HG02973 (cell line): ENCODE measurements around the gene GAB4.

ENCODE experiments used
- ATAC-seq: cut with Tn5 transposase; IDR thresholded peaks from one replicate; pipeline ENCODE4 v1.9.1; 2021; ENCODE audit warnings: moderate library complexity; ENCODE audit not compliant: unreplicated experiment

The GAB4 gene

DNA sequence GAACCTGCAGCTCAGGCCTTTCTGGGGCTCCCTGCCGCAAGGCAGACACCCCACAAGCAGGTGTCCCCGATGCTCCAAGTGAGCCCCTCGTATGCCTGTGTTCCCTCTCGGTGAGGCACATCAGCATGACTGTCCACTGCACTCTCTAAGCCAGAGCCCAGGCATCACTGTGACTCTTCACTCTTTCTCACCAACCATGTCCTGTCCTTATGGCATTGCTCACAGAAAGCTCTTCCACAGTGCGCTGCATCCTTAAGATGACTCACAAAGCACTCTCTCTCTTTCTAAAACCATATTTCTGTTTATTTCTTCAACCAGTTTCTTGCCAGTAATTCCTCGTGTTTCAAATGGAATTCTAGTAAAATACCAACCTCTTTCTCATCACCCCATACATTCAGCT, 18.1 kb downstream of the GAB4 start:
- no peak for ATAC-seq

DNA sequence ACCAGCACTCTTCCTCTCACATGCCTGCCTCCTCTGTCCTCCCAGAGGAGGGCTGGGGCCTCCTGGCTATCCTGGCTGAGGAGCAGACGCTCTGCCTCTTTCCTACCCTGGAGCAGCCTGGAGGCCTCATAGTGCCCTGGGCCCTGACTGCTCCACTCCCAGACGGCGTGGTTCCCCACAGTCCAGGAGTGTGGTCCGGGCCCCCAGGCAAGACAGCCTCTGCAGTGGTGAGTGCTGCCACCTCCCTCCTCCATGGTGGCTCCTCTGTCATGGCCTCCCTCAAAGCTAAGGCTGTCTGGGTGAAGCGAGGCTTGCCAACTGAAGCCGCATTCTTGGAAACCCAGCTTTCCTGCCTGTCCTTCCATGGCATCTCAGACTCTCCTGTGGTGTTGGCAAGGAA, 19.8 kb downstream of the GAB4 start:
- no peak for ATAC-seq

DNA sequence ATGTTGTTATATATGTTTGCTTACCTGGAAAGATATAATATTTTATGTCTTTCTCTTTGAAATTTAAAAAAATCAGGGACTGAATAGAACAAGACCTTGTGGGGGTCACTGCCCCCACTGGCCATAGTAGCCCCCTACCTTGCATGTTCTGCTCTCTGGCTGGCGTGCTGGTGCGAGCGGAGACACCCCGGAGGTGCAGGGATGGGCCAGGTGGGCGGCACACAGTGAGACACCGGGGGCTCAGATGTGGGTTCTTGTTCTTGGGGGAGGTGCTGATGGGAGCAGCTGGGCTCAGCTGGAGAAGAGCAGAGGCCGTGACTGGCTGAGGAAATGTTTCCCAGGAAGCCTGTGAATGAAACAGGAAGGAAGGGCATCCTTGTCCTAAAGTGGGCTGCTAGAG, 20.2 kb downstream of the GAB4 start:
- no peak for ATAC-seq

DNA sequence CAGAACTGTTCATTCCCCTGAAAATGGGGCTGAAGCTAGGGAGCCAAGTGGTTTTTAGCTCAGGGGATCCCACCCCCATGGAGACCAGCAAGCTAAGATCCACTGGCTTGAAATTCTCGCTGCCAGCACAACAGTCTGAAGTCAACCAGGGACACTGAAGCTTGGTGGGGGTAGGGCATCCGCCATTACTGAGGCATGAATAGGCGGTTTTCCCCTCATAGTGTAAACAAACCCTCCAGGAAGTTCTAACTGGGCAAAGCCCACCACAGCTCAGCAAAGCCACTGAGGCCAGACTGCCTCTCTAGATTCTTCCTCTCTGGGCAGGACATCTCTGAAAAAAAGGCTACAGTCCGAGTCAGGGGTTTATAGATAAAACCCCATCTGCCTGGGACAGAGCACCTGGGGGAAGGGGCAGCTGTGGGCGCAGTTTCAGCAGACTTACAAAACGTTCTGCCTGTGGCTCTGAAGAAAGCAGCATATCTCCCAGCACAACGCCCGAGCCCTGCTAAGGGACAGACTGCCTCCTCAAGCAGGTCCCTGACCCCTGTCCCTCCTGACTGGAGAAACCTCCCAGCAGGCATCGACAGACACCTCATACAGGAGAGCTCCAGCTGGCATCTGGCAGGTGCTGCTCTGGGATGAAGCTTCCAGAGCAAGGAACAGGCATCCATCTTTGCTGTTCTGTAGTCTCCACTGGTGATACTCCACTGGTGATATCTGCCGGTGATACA, 32.7 kb downstream of the GAB4 start:
- ATAC-seq = no peak

DNA sequence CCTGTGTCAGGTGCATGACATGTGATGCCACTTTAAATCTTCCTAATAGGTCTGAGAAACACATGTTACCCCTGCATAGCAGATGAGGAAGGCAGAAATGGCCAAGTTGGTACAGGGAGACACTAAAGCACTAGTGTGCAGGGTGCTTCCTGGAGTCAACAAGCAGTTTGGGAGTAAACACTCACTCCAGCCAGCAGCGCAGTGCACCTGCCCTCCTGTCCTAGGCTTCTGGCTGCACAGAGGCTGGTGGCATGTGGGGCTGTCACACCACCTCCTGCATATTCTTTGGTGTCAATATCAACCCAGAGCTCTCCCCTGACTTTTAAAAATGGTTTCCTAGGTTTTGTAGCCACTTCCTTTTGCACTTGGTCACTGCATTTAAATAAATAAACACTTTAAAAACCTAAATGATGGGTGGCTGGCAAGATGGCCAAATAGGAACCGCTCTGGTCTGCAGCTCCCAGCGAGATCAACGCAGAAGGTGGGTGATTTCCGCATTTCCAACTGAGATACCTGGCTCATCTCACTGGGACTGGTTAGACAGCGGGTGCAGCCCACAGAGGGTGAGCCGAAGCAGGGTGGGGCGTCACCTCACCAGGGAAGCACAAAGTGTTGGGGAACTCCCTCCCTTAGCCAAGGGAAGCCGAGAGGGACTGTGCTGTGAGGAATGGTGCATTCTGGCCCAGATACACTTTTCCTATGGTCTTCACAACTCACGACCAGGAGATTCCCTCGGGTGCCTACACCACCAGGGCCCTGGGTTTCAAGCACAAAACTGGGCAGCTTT, 33.5 kb downstream of the GAB4 start:
- no peak for ATAC-seq

DNA sequence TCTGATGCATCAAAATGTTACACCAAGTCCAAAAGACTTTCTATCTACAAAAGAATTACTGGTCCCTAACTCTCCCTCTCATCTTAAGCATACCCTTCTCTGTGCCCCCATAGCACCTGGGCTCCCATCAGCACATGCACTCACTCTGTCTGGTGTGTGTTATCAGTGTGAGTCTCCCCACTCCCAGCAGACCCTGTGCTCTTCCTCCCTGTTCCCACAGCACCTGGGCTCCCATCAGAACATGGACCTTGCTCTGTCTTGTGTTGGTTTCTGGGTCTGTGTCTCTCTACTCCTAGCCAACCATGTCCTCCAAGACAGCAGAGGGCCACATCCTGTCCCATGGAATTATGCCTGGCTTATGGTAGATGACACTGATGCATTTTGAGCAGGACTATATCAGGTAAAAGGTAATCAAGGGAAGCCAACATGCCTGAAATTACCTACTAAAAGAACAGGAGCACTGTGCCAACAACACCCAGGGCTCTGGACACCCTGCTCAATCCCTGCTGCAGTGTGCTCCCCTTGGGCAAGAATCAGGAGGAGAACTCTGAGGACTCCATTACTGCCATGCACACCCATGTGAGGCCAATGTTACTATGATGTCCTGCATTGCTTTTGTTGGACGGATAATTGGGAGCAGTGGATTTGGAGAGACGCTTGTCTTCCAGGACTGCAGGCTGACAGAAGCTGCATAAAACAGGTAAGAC, 34.3 kb downstream of the GAB4 start:
- no peak for ATAC-seq

DNA sequence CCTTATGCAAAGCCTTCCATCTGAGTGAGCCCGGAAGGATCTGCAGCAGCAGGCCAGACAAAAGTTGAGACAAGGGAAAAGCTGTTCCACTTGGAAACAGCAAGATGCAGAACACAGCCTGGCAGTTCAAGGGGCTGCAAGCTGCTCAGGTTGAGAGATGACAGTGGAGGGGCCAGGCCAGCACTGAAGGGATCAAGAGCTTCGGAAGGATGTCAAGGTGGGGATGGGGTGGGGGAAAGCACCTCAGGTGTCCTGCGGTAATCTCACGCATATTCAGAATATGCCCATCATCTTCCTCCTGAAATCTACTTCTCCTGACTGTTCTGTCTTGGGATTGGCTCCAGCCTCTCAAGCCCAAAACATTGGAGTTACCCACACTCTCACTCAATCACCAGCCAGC, 35.7 kb downstream of the GAB4 start:
- no peak for ATAC-seq

DNA sequence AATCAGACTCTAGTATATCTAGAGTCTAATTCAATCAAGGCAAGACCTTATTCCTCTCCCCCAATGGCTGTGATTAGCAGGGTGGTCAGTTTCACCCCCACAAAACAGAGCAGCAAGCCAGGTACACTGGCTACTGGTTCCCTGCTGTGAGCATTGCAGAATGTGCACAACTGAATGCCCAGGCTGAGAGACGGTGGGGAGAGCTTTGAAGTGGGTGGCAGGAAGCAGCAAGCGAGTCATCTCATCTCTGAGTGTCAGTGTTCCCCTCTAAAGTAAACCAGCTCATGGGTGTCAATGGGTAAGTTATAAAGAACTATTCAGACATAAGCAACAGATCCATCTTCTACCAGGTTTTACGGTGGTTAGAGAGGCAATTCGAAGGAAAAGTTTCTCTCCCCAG, 37.6 kb downstream of the GAB4 start:
- no peak for ATAC-seq

DNA sequence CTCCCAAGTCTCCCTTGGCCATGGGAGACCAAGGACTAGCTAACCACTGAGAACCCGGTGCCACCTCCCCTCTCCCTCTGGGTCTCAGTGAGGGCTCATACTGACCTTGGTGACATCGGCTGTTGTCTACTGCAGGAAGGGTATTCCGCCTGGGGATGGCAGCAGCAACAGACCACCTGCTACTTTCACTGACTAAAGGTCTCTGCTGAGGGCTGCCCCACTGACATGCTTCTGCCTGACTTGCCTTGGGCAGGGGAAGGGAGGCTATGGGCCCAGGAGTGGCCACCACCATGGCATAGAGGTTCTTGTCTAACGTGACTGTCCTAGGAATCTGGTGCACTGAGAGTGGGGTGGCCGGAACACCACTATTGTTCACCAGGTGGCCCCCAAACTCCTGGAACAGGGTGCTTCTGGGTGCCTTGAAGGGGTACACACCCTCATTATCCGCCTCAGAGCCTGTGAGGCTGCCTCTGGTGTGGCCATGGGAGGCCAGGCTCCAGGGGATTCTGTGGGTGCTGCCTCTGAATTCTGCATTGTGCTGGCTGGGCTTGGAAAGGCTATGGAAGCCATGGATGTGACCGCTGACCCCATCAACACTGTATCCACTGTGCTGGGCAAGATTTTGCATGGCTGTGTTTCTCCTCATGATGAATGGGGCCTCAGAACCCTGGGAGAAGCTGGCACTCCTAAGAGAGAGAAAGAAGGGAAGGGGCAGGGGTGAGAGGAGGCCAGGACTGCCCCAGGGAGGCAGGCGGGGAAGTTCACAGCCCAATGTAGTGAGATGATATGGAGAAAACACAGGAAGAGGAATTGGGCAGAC, 38.3 kb downstream of the GAB4 start:
- no peak for ATAC-seq

DNA sequence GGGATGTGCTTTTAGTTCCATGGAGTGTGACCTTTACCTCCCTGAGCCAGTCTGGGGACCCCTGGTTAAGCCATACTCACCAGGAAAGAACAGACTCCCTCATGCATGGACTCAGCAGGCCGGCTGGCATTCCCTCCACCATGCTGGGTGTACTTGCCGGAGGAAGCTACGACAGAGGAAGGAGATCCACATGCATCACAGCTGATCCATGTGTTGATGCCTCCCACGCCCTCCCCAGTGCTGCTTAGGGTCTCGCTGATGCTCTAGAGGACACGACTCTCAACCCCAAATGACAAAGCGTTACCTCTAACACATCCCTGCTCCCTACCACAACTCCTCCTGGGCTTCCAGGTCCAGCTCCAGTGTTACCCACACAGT, 39.8 kb downstream of the GAB4 start:
- ATAC-seq = no peak

DNA sequence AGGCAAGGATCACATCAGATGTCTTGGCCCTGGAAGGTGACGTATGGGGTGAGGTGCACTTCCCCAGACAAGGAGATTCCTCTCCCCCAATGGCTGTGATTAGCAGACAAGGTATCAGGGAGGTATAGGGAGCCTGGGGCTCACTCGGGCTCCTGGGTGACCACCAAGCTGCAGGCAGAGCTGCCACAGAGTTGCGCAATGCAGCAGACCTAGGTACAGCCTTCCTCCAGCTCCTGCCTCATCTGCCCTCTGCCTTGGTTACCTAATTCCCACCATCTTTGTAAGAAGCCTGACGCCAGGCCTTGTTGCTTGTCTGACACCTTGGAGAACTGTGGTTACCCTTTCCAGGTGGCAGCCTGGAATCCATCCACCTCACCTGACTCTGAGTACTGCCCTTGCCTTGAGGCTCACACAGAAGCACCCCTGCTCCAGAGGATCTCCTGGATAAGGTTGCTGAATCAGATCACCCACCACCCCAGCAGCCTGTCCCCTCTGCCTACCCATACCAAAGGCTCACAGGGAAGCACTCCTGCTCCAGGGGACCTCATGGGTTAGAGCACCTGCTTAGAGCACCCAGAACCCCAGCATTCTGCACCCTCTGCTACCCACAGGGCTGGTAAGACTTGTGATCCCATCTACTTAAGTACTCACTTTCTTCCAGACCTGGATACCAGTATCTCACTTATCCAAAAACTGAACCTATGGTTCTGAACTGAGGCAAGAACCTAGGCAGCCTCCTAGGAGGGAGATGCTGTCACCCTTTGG, 40.4 kb downstream of the GAB4 start:
- ATAC-seq = no peak

DNA sequence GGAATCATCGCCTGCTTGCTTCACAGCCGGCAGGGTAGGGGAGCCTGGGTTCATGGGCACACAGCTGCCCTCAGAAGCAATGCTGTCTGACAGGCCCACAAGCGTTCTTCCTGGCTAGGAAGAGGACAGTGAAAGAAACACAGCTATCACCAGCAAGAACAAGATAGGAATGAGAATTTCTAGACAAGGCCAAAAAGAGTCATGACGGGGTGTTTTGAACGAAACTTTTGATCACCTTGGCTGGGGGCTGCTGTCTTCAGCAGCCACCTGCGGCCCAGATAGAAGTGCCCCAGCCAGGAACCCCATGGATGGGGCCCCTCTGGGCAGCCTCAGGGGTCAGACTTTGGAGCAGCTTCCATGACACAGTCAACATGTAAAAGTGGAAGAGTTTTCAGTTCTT, 41.8 kb downstream of the GAB4 start:
- ATAC-seq = no peak

DNA sequence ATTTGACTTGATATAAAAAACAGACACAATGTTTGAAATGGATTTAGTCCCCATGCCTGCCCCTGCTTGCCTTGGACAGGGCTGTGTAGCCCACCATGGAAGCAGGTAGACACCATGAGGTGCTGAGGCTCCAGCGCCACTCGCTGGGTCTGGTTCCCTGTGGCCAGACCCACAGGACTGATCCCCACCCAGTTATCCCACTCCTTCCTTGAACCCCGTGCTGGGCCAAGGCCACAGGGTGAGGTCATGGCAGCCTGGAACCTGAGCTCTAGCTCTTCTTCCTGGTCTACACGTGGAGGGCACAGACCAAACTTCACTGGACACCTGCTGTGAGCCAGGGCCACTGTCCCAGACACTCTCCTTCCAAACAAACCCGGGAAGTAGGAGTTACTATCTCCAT, 42.5 kb downstream of the GAB4 start:
- ATAC-seq = no peak

DNA sequence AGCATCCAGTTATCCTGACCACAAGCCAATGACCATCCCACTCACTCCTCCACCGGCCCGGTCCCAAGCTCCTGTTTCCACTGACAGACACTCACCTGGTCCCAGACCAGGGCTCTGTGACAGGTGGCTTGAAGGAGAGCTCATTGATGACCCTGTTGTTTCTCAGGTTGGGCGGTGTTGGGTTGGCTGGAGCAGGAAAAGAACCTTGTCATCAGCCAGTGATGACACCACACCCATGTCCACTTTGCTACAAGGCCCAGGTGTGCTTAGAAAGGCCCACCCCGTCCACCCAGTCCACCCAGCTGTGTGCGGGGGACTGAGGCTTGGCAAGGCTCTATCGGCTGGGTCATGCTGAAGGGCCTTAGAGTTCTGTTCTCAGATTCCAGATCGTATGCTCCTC, 42.9 kb downstream of the GAB4 start:
- no peak for ATAC-seq

DNA sequence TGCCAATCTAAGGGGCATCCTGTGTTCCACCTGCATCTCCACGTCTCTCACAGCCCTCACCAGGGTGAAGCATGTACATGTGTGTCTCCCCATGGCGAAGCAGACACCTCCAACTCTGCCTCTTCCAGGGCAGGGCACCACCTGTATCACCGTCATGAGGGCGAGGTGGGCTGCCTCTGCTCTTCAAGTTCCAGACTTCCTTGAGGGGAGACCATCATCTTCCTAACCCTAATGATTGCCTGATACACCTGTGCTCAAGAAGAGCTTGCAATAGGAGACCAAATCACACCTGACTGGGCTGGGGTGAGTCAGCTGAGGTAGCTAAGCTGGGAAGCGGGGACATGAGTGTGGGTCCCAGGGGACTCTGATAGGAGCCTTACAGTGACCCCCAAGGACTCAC, 43.7 kb downstream of the GAB4 start:
- no peak for ATAC-seq

DNA sequence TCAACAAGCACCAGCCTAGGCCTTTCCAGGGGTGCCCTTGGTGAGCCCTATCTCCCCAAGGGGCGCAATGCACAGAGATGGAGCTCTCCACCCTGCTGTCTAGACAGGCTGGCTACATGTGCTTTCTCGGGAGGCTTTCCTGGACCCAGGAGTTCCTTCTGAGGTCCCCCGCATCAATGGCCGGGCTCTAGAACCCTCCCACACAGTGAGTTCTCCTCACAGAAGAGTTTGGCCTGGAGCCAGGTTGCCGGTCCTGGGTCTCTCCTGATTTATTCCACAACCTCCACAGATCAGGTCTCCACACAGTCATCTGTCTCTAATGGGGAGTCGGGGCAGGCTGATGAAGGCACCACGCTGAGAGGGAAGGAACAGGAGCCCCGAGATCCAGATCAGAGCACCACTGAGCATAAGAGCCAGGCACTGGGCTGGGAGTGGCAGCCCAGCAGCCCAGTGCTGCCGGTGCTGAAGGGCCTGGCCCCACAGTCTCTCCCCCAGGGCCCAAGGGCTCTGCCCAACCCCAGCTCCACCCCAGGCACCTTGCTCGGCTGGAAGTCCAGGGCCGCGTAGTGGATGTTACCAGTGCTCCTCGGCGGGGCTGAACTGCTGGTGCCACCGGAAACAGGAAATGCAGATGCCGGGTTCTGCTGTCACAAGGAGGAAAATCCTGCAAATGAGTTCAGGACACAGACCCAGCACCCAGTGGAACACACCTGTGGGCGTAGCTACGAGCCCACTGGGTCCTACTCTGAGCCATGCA, 44.7 kb downstream of the GAB4 start:
- no peak for ATAC-seq

DNA sequence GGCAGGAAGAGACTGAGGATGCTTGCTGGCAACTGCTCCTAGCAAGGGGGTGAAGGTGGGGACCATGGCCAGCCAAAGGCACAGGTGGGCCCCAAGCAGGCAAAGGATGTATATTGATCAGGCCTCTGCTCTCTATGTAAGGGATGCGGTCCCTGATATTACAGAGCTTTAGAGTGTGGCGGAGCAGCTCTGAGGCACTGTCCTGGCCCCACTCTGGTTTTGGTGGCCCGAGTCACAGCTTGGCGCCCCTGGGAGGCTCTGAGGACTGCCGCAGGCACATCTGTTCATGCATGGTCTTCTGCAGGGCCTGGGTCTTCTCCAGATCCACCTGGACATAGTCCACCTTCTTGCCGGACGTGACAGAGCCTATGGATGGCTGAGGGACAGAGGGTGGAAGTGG, 45.5 kb downstream of the GAB4 start:
- ATAC-seq = no peak

DNA sequence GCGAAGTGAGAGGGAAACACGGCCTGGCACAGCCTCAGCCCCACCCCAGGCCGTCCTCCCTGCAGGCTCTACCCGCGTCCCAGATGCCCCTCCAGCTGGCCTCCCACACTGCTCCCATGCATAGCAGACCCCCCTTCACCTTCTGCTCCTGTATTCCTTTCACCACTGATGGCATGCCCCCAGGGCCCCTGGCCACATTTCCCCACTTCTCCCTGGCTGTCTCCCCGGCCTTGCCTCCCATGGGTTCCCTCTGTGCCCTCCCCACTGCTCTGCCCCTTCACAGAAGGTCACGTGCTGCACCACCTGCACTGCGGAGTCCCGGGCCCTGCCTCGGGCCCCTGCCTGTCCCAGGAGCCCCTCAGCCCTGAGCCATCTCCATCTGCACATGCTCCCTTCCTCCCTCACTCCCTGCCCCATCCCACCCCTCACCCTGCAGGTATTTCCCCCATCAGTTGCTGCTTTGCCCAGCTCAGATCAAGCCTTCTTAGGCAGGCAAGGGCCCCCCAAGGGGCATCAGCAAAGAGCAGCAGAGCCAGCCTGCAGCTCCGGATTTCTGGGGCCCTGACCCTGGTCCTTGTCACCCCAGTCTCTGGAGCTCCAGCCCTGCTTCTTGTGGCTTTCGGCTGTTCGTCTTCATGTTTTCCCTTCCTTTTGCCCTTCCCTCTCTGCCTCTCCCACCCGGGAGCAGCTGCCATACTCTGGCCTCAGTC, 46.4 kb downstream of the GAB4 start:
- no peak for ATAC-seq

DNA sequence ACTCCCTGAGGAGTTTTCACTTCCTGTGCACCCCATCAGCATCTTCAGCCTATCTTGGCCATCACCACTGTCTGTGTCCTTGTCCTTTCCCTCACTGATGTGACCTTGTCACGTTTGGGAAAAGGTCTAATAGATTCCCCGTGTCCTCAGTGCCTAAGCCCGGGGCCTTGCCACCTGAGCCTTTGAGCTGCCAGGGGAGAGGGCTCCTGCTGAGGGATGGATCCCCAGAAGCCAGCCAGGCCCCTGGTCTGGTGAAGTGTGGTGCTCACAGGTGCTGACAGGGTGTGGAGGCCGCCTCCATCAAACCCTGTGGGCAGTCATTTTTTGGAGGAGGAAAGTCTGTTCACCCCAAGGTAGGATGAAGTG, 47.2 kb downstream of the GAB4 start:
- no peak for ATAC-seq
